ENCODE measurements around the gene RABGEF1. TPM values are rescaled to one million over a fixed set of nuclear protein-coding genes. Genes with fewer than 3 reads are reported as not detected.
A peak's percentile ranks its signal among the peaks of the same experiment; 100 is the strongest.
"Not testable (repeated sequence)": the region's sequence is repeated elsewhere in the genome, so short reads cannot be mapped to it uniquely, and the experiment has no call there.

Gene RABGEF1
- total and polyA plus RNA-seq, 7 donors = 10.2 to 47.2 (median 36.4) TPM

DNA sequence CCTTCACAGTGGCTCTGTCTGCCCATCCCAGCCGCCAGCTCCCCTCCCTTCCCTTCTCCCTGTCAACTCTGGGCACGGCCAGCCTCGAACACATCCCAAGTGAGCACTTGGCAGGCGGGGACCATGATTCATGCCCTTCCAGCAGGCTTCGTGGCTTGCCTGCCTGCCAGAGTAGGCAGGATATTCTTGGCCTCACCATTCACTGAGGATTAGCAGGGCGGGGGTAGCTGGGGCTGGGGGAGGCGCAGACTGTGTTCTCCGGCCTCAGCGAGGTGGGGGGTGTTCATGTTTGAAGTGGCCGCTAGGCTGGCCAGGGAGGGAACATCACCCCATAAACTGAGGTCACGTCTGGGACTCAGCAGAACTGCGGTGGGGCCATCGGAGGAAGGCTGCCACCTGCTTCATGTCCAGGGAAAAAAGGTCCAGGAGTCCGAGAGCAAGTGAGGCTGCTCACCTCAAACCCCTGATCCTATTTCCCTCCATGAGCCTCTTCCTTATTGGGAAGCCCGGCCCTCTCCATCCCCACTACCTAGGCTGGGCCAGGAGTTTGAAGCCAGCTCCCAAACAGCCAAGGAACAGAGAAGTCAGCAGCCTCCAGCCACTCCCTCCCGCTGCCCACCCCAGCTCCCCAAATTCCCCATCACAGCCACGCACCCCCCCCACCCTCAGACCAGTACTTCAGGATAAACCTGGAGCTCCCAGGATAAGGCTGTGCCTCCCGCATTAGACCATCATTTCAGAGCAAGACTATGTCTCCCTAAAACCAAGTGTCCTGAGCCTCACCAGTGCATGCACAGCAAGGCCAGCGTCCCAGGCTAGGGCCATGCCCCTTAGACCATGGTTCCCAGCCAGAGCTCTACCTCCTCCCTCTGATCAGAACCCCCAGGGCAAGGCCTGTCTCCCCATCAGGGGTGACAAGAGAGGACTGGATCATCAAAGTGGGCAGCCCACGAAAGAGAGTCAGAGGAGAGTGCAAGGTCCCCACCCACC is 42.8 kb upstream of the RABGEF1 start:
- DNase-seq = peak; percentile 82
- H3K4me3 ChIP-seq = no peak overlapping the region
- TF ChIP-seq EP300 (IDR thresholded peaks at IDR 0.05) = no peak
- peak in 2 of 4 donors; percentile 7 to 17 for TF ChIP-seq POLR2AphosphoS5 (IDR thresholded peaks at IDR 0.05)
- TF ChIP-seq, protein P1, sequence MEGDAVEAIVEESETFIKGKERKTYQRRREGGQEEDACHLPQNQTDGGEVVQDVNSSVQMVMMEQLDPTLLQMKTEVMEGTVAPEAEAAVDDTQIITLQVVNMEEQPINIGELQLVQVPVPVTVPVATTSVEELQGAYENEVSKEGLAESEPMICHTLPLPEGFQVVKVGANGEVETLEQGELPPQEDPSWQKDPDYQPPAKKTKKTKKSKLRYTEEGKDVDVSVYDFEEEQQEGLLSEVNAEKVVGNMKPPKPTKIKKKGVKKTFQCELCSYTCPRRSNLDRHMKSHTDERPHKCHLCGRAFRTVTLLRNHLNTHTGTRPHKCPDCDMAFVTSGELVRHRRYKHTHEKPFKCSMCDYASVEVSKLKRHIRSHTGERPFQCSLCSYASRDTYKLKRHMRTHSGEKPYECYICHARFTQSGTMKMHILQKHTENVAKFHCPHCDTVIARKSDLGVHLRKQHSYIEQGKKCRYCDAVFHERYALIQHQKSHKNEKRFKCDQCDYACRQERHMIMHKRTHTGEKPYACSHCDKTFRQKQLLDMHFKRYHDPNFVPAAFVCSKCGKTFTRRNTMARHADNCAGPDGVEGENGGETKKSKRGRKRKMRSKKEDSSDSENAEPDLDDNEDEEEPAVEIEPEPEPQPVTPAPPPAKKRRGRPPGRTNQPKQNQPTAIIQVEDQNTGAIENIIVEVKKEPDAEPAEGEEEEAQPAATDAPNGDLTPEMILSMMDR (IDR thresholded peaks at IDR 0.05) = no peak
- H3K27ac ChIP-seq = peak overlapping the region; percentile 46 to 78 (median 68)
- H3K27me3 ChIP-seq = no peaks in the 10 kb centered on the region
- peaks cover 0 to 31% (median 31%) of the 10 kb centered on the region in 4 donors for H3K4me1 ChIP-seq
- H3K36me3 ChIP-seq = peaks cover 0 to 2% (median under 1%) of the 10 kb centered on the region in 4 donors
- intact Hi-C loops (cut with DNase I) = loop anchor here (1.0 kb wide), 1 partner anchor 13 kb away; no protein-coding TSS in a partner anchor
- no peaks in the 10 kb centered on the region for H3K9me3 ChIP-seq
- 53 to 56% methylated on average over 20 of the region's 20 CpGs for WGBS, 2 donors

DNA sequence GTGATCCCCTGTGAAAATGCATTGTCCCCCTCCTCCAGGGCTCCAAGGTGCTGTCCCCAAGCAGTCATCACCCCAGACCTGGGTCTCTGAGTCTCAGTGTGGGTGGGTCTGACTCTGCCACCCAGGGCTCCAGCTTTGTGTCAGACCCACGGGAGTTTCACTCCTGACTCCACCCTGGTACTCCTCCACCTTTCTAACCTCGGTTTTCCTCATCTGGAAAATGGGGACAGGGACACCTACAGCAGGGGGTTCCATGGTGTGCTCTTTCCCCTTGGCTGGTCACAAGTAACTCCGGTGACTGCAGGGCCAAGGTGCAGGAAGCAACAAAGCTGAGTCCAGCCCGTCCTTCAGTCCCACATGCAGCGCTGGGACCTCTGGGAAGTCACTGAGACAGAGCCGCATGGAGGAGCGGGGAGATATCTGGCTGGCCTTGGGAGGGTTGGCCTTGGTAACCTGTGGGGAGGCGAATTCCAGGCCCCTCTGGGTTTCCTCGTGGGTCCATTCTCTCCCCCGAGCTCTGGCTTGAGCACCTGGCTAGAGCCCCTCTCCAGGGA is 41.8 kb upstream of the RABGEF1 start:
- DNase-seq = no peak
- intact Hi-C loops (cut with DNase I) = loop anchor here (1.0 kb wide), 1 partner anchor 14 kb away; no protein-coding TSS in a partner anchor
- WGBS, 2 donors = 84 to 87% methylated on average over 10 of the region's 10 CpGs
- H3K4me3 ChIP-seq = no peak overlapping the region
- no peaks in the 10 kb centered on the region for H3K27me3 ChIP-seq
- no peaks in the 10 kb centered on the region for H3K36me3 ChIP-seq
- peaks cover 0 to 31% (median 31%) of the 10 kb centered on the region in 4 donors for H3K4me1 ChIP-seq
- TF ChIP-seq EP300 (IDR thresholded peaks at IDR 0.05) (no peak), POLR2AphosphoS5 (IDR thresholded peaks at IDR 0.05) (no peak), POLR2A (IDR thresholded peaks at IDR 0.05) (no peak)
- no peaks in the 10 kb centered on the region for H3K9me3 ChIP-seq
- H3K27ac ChIP-seq = peak overlapping the region in 3 of 4 donors; percentile 62 to 78 (median 73)

DNA sequence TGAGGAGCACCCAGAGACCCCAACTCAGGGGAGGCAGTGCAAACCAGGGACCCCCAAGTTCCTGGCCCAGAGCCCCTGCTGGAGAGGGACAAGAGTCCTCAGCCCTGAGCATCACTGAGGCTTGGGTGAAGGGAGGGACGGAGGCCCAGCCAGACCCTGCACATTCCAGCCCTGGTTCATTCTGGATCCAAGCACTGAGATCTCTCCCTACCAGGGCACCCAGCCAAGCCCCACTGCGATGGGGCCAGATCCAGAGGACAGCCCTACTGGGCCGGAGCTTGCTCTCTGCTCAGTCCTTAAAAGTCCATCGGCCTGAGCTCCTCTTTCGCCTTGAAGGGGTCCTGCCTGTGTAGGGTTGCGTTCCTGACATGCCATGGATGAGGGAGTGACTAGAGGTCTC is 40.5 kb upstream of the RABGEF1 start:
- Histone ChIP-seq H3K27me3 (no peaks in the 10 kb centered on the region), H3K27ac (peak overlapping the region; percentile 60 to 78 (median 70)), H3K4me3 (peak overlapping the region in 2 of 4 donors; percentile 2 to 9), H3K4me1 (peaks cover 0 to 31% (median 31%) of the 10 kb centered on the region in 4 donors), H3K36me3 (no peaks in the 10 kb centered on the region), H3K9me3 (no peaks in the 10 kb centered on the region)
- no peak for DNase-seq
- TF ChIP-seq POLR2AphosphoS5 (IDR thresholded peaks at IDR 0.05) = peak in 1 of 4 donors; percentile 17
- TF ChIP-seq POLR2A (IDR thresholded peaks at IDR 0.05) = no peak
- no peak for TF ChIP-seq EP300 (IDR thresholded peaks at IDR 0.05)
- WGBS, 2 donors = 77 to 87% methylated on average over 6 of the region's 6 CpGs
- intact Hi-C loops (cut with DNase I) = no loop called here

DNA sequence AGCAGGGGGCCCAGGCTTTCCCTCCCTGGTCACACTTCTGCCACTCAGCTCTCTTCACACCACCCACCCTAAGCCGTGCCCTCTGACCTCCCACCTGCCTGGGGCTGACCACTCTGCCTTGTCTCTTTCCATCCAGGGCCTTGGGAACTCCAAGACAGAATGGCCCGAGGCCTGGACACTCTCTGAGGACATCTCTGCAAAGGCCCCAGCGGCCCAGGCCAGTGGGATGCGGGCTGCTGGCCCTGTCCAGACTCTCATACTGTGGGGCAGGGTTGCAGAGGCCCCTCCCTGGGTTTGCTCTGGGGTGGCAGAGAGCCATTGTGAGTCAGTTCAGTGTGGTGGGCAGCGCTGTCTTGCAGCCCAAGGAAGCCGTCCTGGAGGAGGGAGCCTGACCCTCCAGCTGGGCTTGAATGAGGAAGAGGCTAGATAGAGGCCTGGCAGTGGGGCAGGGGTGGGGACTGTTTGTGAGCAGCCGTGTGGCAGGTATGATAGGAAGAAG is 39.9 kb upstream of the RABGEF1 start:
- Histone ChIP-seq H3K9me3 (no peaks in the 10 kb centered on the region), H3K36me3 (no peaks in the 10 kb centered on the region), H3K27me3 (no peaks in the 10 kb centered on the region), H3K4me3 (peak overlapping the region in 1 of 4 donors; percentile 9), H3K4me1 (peaks cover 0 to 31% (median 31%) of the 10 kb centered on the region in 4 donors), H3K27ac (peak overlapping the region; percentile 60 to 78 (median 70))
- no peak for TF ChIP-seq POLR2AphosphoS5 (IDR thresholded peaks at IDR 0.05)
- TF ChIP-seq POLR2A (IDR thresholded peaks at IDR 0.05) = no peak
- no peak for TF ChIP-seq EP300 (IDR thresholded peaks at IDR 0.05)
- TF ChIP-seq, protein P1 (IDR thresholded peaks at IDR 0.05) = no peak
- 93 to 96% methylated on average over 7 of the region's 7 CpGs for WGBS, 2 donors
- DNase-seq = no peak
- intact Hi-C loops (cut with DNase I) = no loop called here

DNA sequence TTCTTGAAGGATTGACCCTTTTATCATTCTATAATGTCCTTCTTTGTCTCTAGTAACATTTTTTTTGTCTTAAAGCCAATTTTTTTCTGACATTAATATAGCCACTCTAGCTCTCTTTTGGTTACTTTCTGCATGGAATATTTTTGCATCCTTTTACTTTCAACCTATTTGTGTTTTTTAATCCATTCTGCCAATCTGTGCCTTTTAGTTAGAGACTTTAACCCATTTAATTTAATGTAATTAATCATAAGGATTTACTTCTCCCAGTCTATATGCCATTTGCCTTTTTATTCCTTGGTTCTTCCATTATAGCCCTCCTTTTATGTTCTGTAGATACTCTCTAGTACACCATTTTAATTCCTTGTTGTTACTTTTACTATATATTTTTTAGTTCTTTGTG is 32.7 kb upstream of the RABGEF1 start:
- no peak overlapping the region for H3K4me3 ChIP-seq
- no peaks in the 10 kb centered on the region for H3K4me1 ChIP-seq
- H3K9me3 ChIP-seq = no peaks in the 10 kb centered on the region
- no peak for DNase-seq
- H3K27ac ChIP-seq = no peak overlapping the region
- intact Hi-C loops (cut with DNase I) = no loop called here
- no peak for TF ChIP-seq POLR2A (IDR thresholded peaks at IDR 0.05)
- no peak for TF ChIP-seq EP300 (IDR thresholded peaks at IDR 0.05)
- TF ChIP-seq, protein P1 (IDR thresholded peaks at IDR 0.05) = no peak
- no peak for TF ChIP-seq POLR2AphosphoS5 (IDR thresholded peaks at IDR 0.05)
- no peaks in the 10 kb centered on the region for H3K27me3 ChIP-seq
- peaks cover 0 to 14% (median 2%) of the 10 kb centered on the region in 4 donors for H3K36me3 ChIP-seq

DNA sequence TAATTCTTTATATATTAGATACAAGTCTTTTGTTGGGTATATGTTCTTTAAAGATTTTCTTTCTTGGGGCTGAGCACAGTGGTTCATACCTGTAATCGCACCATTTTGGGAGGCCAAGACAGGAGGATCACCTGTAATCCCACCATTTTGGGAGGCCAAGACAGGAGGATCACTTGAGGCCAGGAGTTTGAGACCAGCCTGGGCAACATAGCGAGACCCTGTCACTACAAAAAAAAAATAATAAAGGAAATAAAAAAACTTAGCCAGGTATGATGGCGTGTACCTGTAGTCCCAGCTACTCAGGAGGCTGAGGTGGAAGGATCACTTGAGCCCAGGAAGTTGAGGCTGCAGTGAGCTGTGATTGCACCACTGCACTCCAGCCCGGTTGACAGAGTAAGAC is 29.8 kb upstream of the RABGEF1 start:
- H3K36me3 ChIP-seq = peaks cover 0 to 36% (median 6%) of the 10 kb centered on the region in 4 donors
- H3K9me3 ChIP-seq; H3K27me3 ChIP-seq; DNase-seq; H3K4me1 ChIP-seq; H3K27ac ChIP-seq; H3K4me3 ChIP-seq; intact Hi-C loops (cut with DNase I): not testable (repeated sequence)
- 95 to 96% methylated on average over 4 of the region's 4 CpGs for WGBS, 2 donors
